Endometrium (tissue), 2 donors: Measurements from ENCODE around the gene MYH10.

ENCODE experiments used
- FAIRE-seq: peaks from 2 replicates; lab custom pipeline; 2012; peaks lifted over from hg19 to GRCh38; lab: Jason Lieb, UNC
- donor health status: control.
- donor health status: control.

MYH10 gene

DNA sequence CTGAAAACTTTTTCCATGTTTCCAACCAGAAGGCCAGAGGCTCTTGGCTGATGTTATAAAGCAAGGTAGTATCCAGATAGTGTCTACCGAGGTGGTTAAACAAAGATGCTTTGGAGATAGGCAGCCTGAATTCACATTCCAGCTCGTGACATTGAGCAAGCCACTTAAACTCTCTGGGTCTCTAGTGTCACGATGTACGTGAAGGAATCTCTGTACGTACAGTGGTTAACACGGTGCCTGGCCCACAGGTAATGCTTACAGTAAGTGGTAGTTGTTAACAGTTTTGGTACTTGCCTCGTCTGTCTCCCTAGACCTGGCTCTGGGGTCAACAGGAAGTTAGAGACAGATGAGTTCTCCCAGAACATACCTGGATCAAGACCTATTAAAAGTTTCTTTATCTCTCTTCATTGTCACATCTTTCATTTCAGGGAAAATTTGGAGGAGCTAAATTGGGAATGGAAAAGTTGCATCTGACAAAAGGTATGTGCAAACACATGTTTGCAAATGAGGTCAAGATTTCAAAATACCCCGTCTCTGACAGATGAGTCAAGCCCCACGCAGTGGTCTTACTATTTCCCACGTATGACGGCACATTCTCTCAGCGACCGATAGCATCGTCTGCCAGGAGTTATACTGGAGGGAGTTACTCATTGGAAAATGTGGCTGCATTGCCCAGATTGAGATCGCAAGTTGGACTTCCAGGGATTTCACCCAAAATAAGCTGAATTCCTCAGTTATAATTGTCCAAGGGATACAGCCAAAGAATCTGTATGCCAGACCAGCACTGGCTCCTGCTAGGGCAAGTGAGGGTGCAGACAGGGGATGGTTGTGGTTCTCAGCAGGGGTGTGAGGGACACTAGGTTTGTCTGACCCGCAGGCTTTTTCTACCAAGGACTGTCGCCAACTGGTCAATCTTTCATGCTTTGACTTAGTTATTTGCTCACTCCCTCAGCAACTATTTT lies 18.9 kb upstream of the MYH10 start:
- FAIRE-seq: no peak

DNA sequence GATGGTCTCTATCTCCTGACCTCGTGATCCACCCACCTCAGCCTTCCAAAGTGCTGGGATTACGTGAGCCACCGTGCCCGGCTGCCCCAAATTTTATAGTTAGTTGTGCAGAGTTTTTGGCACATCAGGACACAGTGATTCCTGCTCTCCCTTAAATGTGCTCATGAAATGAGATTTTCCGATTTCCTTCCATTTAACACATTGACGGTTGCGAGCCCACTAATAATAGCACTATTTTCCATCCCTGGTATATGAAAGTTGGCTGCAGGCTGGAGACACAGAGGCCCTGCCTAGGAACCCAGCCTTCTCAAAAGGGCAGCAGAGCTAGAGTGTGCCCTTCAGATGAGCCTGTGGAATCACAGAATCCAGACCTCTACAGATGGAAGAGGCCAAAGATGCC lies 17.4 kb upstream of the MYH10 start:
- FAIRE-seq: no peak

DNA sequence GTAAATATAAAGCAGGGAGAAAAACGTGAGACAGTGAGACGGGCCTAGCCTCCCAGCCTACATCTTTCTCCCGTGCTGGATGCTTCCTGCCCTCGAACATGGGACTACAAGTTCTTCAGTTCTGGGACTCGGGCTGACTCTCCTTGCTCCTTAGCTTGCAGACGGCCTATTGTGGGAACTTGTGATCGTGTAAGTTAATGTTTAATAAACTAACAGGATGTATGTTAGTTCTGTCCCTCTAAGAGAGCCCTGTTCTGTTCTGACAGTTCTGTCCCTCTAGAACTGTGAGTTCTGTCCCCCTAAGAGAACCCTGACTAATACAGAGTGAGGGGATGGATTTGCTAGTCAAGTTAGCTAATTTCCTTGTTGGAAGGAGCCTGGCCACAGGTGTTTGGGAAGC lies 16.7 kb upstream of the MYH10 start:
- no peak for FAIRE-seq

DNA sequence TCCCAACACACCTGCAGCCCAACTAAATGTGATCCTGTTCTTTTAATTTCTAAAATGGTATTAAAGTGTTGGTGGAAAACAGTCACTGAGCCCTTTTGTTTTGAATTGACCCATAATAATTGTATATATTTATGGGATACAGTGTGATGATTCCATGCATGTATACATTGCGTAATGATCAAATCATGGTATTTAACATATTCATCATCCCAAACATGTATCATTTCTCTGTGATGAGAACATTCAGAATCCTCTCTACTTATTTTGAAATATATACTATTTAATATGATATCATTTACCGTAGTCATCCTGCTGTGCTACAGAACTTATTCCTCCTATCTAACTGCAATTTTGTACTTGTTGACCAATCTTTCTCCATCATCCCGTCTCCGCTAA lies 14.0 kb upstream of the MYH10 start:
- no peak for FAIRE-seq

DNA sequence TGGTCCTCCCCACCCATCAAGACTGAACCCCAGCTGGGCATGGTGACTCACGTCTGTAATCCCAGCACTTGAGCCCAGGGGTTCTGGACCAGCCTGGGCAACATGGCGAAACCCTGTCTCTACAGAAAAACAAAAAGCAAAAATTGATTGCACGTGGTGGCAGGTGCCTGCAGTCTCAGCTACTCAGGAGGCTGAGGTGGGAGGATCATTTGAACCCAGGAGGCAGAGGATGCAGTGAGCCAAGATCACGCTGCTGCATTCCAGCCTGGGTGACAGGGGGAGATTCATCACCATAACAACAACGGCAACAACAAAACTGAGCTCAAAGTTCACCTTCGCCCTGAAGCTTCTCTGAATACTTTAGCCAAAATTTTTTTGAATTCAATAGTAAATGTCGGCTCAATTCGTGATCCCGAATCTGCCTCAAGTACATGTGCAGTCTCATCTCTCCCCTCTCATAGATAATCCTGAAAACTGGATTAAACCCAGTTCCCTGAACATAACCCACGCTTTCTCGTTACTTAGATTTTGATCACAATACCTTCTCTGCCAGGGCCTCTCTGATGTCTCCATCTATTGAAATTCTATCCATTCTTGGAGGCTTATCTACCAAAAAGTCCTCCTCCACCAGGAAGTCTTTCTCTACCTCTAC lies 13.5 kb upstream of the MYH10 start:
- FAIRE-seq: no peak

DNA sequence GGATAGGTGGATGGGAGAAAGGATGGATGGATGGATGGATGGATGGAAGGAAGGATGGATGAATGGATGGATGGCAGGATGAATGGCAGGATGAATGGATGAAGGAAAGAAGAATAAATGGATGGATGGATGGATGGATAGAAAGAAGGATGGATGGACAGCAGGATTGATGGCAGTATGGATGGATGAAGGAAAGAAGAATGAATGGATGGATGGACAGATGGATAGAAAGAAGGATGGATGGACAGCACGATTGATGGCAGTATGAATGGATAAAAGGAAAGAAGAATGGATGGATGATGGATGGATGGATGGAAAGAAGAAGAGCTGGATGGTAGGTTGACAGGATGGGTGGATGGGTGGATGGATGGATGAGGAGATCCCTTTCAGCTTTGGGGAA lies 9.2 kb upstream of the MYH10 start:
- FAIRE-seq: no peak

DNA sequence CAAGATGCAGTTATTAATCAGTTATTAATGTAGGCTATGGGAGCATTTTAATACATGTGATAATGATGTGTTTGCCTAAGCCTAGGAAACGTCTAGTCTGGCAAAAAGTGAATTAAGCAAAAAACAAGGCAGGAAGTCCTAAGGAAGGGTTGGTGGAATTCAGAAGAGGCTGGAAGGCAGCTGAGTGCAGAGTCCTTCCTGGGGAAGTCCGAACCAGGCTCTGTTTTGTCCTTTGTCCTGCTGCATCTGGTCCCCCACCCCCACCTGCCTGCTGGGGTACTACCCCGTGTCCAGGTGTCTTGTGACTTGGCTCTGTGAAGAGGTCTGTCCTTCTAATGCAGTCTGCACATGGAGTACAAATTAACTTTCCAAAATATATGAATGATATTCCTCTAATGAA lies 1.5 kb upstream of the MYH10 start:
- no peak for FAIRE-seq

DNA sequence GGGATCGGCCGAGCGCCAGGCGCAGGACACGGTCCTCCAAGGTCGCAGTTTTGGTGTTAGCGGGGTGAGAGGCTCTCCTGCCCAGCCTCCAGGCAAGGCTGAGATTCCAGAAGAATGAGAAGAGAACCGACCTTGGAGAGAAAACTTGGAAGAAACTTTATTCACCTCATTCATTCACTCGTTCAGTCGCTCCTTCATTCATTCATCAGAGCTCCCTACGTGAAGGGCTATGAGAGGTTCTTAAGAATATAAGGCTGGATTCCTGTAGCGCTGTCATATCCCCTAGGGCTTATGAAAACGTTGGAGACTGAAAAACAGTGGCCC lies 991 bp upstream of the MYH10 start:
- no peak for FAIRE-seq

DNA sequence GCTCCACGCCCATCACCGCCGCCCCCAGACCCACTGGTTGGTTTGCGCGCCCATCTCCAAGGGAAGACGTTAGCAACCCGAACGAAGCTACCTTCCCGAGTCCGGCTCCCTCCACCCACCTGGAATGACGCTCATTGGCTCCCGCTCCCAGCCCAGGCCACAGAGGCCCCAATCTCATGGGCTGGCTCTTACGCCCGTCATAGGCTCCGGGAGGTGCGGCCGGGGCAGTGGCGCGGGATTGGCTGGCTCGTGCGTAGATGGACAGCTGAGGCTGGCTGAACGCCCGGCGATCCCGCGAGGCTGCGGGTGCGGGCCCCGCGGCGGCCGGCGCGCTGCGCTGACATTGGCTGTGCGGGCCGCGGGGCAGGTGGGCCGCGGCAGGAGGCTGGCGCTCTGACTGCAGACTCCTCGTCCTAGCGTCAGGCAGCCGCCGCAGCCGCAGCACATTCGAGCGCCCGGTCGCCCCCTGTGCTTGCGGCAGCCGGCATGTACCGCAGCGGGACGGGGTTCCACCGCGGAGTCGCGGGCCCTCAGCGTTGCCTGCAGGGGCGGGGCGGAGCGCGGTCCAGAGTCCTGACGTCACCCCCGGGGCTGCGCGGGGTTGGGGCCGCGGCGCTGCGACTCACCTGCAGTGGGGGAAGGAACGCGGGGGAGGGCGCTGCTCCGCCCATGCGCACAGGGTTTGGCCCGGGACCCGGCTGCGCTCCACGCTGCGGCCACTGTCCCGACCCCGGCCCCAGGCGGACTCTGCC lies 453 bp upstream of the MYH10 start:
- FAIRE-seq: peak; percentile 96

DNA sequence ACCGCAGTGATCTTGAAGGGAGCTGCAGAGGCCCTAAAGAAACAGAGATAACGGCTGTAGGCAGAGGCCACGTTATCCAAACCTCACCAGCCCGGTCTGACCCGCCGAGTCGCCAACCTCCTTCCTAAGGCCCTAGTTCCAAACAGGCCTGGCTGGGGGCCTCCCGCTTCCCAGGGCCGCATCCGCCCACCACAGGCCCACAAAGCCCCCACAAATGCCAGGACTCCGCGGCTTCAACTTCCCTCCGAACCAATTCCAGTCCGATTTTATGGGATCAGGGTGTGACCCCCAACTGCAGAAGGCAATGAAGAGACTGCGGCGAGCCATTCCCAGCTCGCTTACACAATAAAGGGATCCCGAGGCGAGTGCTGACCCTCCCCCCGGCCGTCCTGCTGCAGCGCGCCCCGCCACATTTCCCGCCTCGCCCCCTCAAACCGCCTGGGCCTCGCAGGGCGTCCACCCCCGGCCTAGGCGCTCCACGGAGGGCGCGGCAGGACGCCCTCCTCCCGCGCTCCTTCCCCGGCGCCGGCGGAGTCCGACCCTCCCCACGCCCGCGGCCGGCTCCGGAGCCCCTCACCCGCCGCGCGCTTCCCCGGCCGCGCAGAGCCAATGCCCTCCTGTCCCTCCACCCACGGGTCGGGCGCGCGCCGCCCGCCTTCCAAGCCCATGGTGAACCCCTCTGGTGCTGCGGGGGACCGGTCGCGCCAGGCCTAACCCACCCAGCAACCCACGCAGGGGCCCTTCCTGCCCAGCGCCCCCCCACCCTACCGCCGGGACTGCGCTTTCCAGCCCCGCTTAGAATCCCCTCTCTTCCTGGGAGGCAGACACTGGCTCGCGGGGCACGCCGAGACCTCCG lies 926 bp downstream of the MYH10 start:
- no peak for FAIRE-seq

DNA sequence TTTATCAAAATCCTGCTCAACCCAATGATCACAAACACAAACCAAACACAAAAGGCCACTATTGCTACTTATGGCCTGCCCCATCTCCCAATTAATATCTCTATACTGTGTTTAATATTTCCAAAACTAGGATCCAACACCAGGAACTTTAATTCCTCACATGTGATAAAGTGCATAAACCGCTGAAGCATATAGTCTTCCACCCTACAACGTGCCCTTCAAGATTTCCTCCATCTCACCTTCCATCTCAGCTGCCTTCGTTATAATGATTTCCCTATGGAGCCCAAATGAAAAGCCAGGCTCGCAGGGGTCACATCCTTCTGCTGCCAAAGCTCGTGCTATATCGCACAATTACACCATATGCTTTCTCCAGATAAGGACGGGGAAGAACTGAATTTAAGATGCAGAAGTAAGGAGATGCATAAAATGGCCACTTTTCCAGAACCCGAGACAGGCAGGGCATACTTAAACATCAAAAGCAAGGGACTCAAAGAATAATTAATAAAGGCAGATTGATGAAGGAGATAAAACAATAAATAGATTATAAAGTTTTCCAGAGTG lies 1.8 kb downstream of the MYH10 start:
- no peak for FAIRE-seq

DNA sequence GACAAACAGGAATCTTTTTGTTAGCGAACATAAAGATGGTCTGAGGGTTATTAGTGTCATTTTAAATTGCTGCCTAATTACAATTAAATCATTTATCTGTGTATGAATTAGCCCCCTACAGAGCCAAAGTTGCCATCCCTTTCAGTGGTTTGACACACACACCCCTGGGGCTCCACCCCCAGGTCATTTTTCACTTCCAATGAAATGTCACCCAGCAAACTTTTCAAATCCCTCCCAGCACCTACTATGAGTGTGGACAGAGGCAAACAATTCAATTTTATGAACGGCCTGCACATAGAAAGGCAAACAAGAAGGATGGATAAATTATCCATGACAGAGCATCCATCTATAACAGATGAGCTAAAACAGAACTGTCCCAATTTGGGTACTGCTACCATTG lies 2.4 kb downstream of the MYH10 start:
- no peak for FAIRE-seq

DNA sequence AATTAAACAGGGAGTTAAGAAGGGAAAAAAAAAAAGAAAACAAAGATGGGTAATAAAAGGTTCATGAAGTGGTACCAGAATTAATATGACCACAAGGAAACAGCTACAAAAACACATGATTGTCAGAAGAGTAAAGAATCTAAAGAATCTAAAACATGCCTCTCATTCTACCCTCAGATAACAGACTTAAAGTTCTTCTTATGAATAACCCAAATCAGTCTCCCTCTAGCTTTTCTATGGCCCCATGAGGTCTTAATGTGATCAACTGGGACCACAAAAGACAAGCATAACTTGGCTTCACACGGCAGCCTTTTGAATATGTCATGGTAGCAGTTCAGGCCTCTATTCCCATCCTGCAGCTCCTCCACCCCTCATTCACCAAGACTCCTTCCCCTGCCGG lies 6.9 kb downstream of the MYH10 start:
- no peak for FAIRE-seq

DNA sequence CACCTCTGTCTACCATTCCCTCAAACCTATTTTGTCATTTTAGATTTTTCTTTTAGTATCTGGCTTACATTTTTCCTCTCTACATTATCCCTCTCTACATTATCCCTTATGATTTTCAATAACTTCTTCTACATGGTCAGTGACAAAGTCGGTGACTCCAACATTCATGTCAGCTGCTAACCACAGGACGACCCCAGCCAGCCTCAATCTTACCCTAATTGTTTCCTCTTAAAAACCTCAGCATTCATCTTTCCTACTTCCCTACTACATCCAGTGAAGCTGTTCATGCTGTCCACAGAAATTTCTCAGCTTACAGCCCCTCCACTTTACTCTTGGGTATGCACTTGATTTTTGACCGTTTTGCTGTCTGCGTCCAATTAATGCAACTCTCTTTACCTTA lies 8.3 kb downstream of the MYH10 start:
- FAIRE-seq: no peak

DNA sequence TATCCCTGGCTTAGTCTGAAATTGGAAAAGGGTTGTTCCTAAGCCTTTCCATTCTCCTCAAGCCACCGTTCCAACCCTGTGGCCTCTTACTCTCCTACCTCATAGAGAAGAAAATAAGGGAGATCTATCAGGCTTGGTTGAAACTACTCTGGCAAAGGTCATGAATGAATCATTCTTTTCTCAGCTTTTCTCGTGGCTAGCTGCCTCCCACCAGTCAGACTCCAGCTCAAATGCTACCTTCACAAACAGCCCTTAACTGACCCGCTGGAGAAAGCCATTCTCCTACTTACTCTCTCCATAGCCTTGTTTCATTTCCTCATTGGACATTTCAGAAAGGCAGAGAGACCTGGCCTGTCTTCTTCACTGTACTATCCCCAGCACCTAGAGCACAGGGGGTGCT lies 8.9 kb downstream of the MYH10 start:
- no peak for FAIRE-seq

DNA sequence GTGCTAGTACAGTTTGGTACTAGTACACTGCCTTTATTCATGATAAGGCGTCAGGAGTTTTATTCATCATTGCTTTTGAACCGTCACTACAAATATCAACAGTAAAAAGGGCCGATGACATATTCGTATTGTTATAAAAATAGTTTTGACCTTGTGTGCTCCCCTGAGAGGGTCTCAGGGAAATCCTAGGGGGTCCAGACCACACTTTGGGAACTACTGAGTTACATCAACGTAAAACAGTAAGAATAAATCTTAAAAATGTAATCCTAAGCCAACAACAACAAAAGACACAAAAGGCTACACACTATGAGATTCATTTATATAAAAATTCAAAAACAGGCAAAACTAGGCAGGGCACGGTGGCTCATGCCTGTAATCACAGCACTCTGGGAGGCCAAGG lies 11.2 kb downstream of the MYH10 start:
- FAIRE-seq: no peak

DNA sequence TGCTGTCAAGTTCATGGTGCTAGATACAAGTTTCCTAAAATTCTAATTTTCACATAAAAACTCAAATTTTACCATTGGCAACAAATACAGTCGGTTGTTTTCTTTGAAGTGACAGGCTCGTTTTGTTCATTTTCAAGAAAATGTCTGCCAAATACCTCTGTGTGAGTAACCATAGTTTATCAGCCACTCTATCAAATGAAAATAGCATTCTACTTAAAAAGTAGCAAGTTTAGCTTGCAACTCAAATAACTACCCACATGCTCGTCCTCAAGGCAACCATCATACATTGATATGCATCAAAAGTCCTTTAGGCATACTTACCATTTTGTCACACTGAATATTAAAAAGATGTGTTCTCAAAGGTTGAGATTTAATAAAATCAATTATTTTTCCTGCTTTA lies 11.7 kb downstream of the MYH10 start:
- FAIRE-seq: no peak

DNA sequence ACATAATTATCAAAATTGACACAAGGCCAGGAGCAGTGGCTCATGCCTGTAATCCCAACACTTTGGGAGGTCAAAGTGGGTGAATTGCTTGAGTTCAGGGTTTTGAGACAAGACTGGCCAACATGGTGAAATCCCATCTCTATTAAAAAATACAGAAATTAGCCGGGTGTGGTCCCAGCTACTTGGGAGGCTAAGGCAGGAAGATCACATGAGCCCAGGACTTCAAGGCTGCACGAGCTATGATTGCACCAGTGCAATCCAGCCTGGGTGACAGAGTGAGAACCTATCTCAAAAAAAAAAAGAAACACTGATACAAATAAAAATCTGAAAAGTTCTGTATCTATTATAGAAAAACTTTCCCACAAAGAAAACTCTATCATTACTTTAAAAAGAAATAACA lies 15.5 kb downstream of the MYH10 start:
- no peak for FAIRE-seq

DNA sequence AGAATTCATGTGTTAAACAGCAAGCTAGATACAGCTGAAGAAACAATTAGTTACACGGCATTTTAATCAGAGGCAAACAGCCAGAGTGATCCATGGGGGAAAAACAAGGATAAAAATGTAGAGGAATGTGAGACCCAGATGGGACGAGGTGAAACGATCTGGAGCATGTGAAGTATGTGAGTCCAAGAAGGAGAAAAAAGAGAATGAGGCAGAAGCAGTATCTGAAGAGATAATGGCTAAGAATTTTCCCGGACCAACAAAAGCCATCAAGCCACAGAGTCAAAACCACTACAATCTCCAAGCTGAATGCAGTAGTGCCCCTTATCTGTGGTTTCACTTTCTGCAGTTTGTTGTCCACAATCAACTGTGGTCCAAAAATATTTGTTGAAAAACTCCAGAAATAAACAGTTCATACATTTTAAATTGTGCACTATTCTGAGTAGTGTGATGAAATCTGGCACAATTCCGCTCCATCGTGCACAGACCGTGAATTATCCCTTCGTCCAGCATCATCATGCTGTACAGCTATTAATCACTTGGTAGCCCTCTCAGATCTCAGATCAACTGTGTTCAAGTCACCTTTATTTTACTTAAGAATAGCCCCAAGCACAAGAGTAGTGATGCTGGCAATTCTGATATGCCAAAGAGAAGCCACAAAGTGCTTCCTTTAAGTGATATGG lies 18.8 kb downstream of the MYH10 start:
- FAIRE-seq: no peak

DNA sequence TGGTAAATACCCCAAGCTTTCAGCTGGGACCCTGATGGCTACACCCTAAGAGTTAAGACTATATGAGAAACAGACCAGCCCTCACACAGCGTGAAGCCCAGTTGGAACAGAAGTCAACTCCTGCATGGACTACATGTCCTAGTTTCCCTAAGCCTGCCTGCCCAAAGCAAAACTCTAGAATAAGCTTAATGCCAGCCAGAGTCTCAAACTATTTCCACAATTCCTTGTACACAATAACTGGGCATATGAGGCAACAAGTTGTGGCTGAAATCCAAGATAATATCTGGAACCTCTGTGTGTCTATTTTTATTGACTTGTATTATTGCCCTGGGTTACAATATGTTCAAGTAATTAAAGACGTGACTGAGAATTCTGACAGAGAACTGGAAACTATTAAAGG lies 19.4 kb downstream of the MYH10 start:
- FAIRE-seq: no peak

DNA sequence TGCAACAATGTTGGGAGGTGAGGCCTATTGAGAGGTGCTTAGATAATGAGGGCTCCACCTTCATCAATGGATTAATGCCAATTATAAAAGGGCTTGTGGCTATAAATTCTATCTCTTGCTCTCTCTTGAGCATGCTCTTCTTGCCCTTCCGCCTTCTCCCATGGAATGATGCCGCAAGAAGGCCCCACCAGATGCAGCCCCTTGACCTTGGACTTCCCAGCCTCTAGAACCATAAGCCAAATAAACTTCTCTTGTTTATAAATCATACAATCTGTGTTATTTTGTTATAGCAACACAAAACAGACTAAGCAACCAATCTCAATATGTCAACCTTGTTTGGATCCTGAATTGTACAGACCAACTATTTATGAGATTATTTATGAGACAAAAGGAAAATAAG lies 20.0 kb downstream of the MYH10 start:
- no peak for FAIRE-seq
